ENCODE data around the gene STRN3. TPM values are rescaled to one million over a fixed set of nuclear protein-coding genes. Genes with fewer than 3 reads are reported as not detected.
"Not testable (repeated sequence)": the region's sequence is repeated elsewhere in the genome, so short reads cannot be mapped to it uniquely, and the experiment has no call there.

STRN3 gene
- total RNA-seq, 1 experiment from 2014 or later: 36.6 TPM

- ChIA-PET CTCF (interaction anchor here (1.0 kb wide), 1 partner anchor 21 kb away, joined by 3 read pairs; no protein-coding TSS in a partner anchor), POLR2A (interaction anchor here (0.5 to 1.5 kb wide), 3 partner anchors 8 to 790 kb away, joined by 3 read pairs; partner anchors contain the start of gene STRN3)
- Mint-ChIP-seq H3K36me3 (ENCODE audit: insufficient read depth, unreplicated experiment) (peaks cover 53% of the 10 kb centered on the region), H3K27me3 (ENCODE audit: insufficient read depth, unreplicated experiment) (no peaks in the 10 kb centered on the region), H3K4me3 (ENCODE audit: unreplicated experiment) (no peak overlapping the region), H3K27ac (ENCODE audit: low read depth, unreplicated experiment) (no peak overlapping the region), H3K9me3 (ENCODE audit: unreplicated experiment) (no peaks in the 10 kb centered on the region), H3K4me1 (ENCODE audit: insufficient read depth, unreplicated experiment) (peaks cover 14% of the 10 kb centered on the region)
- no peak for DNase-seq (ENCODE audit: unreplicated experiment)
- TF ChIP-seq CTCF (IDR thresholded peaks at IDR 0.05; ENCODE audit: unreplicated experiment): no peak
- no TSS peak for BruUV-seq (replicated peaks)
- intact Hi-C loops (cut with micrococcal nuclease): no loop called here
Observed at GRCh38 chr14:30935445-30935844, 90.7 kb downstream of the STRN3 start.

- H3K9me3 Mint-ChIP-seq (ENCODE audit: unreplicated experiment); CTCF ChIA-PET; intact Hi-C loops (cut with micrococcal nuclease); BruUV-seq (replicated peaks); DNase-seq (ENCODE audit: unreplicated experiment); H3K4me1 Mint-ChIP-seq (ENCODE audit: insufficient read depth, unreplicated experiment); H3K4me3 Mint-ChIP-seq (ENCODE audit: unreplicated experiment); H3K27me3 Mint-ChIP-seq (ENCODE audit: insufficient read depth, unreplicated experiment); H3K27ac Mint-ChIP-seq (ENCODE audit: low read depth, unreplicated experiment): not testable (repeated sequence)
- POLR2A ChIA-PET: interaction anchor here (0.6 to 1.5 kb wide), 3 partner anchors 10 to 1190 kb away, joined by 3 read pairs; partner anchors contain the start of gene STRN3
- peaks cover 41% of the 10 kb centered on the region for H3K36me3 Mint-ChIP-seq (ENCODE audit: insufficient read depth, unreplicated experiment)
Observed at GRCh38 chr14:30933937-30934336, 92.2 kb downstream of the STRN3 start.

- Mint-ChIP-seq H3K4me1 (ENCODE audit: insufficient read depth, unreplicated experiment) (no peaks in the 10 kb centered on the region), H3K27me3 (ENCODE audit: insufficient read depth, unreplicated experiment) (no peaks in the 10 kb centered on the region), H3K36me3 (ENCODE audit: insufficient read depth, unreplicated experiment) (peaks cover 19% of the 10 kb centered on the region), H3K9me3 (ENCODE audit: unreplicated experiment) (no peaks in the 10 kb centered on the region), H3K4me3 (ENCODE audit: unreplicated experiment) (no peak overlapping the region), H3K27ac (ENCODE audit: low read depth, unreplicated experiment) (no peak overlapping the region)
- BruUV-seq (replicated peaks): no TSS peak
- intact Hi-C loops (cut with micrococcal nuclease): no loop called here
- ChIA-PET POLR2A (no interaction called here), CTCF (interaction anchor here (0.6 kb wide), 1 partner anchor 736 kb away, joined by 3 read pairs; no protein-coding TSS in a partner anchor)
- DNase-seq (ENCODE audit: unreplicated experiment): no peak
- TF ChIP-seq CTCF (IDR thresholded peaks at IDR 0.05; ENCODE audit: unreplicated experiment): no peak
Observed at GRCh38 chr14:30928462-30928861, 97.7 kb downstream of the STRN3 start.

- POLR2A ChIA-PET: no interaction called here
- no TSS peak for BruUV-seq (replicated peaks)
- CTCF ChIA-PET: no interaction called here
Observed at GRCh38 chr14:30925254-30925653, 100.9 kb downstream of the STRN3 start.

More at GRCh38 chr14:30925254-30925653, 100.9 kb downstream of the STRN3 start:
- Mint-ChIP-seq H3K27me3 (ENCODE audit: insufficient read depth, unreplicated experiment) (no peaks in the 10 kb centered on the region), H3K4me1 (ENCODE audit: insufficient read depth, unreplicated experiment) (peaks cover 7% of the 10 kb centered on the region), H3K4me3 (ENCODE audit: unreplicated experiment) (no peak overlapping the region), H3K9me3 (ENCODE audit: unreplicated experiment) (no peaks in the 10 kb centered on the region), H3K36me3 (ENCODE audit: insufficient read depth, unreplicated experiment) (peaks cover 17% of the 10 kb centered on the region), H3K27ac (ENCODE audit: low read depth, unreplicated experiment) (no peak overlapping the region)
- no peak for DNase-seq (ENCODE audit: unreplicated experiment)
- intact Hi-C loops (cut with micrococcal nuclease): no loop called here
- no peak for TF ChIP-seq CTCF (IDR thresholded peaks at IDR 0.05; ENCODE audit: unreplicated experiment)

All from MCF 10A (cell line).